HEK293 (cell line): ENCODE results near the gene FOXP1.

ENCODE experiments used
- ATF2 ChIP-seq: fragments of 450-650 bp; formaldehyde crosslinking; IDR thresholded peaks from 2 replicates; pipeline ENCODE4 v1.5.1; 2016; ENCODE audit warnings: missing biosample characterization, missing genetic modification characterization, low read depth
- ZNF121 ChIP-seq: fragments of 450-650 bp; formaldehyde crosslinking; IDR thresholded peaks from 2 replicates; pipeline ENCODE4 v1.5.1; 2016; ENCODE audit warnings: missing biosample characterization, missing genetic modification characterization

- no peak for TF ChIP-seq ATF2
- no peak for TF ChIP-seq ZNF121 (tag by site-specific recombination)
Observed at GRCh38 chr3:71145954-71146353, 437.6 kb downstream of the FOXP1 start.
